Stimulated activated CD8-positive, alpha-beta memory T cell treated with anti-CD3 and anti-CD28 coated beads, Interleukin-2, amount 100 ng/mL, for 1 hour (primary cell): ENCODE results near the gene AGR2.
"Not testable (repeated sequence)": the region's sequence is repeated elsewhere in the genome, so short reads cannot be mapped to it uniquely, and the experiment has no call there.

Experiments used
- DNase-seq, 2 donors: peaks; one replicate each; pipeline ENCODE4 v3.0.0-alpha.2; 2020; ENCODE audit warnings: low read depth in 2 of 2

AGR2 gene

DNA sequence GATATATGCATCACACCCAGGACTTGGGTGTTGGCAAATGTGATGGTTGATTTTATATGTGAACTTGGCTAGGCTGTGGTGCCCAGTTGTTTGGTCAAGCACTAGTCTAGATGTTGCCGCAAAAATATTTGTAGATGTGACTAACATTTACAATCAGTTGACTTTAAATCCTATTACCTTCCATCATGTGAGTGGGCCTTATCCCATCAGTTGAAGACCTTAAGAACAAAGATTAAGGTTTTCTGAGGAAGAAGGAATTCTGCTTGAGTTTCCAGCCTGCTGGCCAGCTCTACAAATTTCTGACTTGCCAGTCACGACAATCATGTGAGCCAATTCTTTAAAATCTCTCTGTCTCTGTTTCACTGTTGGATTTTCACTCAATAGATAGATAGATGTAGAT is 30.9 kb downstream of the AGR2 start:
- DNase-seq = no peak

DNA sequence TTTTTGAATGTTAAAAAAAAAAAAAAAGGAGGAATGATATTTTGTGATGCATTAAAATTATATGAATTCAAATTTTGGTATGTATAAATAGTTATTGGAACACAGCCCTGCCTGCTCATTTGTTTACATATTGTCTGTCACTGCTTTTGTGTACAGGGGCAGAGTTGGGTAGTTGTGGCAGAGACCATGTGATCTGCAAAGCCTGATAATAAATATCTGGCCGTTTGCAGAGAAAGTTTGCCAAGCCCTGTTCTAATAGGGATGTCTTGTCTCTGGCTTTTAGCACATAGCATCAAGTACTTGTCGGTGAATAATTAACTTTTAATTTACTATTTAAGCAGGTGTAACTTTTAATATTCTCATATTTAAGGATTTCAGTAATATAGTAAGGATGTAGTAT is 31.5 kb downstream of the AGR2 start:
- DNase-seq = no peak

DNA sequence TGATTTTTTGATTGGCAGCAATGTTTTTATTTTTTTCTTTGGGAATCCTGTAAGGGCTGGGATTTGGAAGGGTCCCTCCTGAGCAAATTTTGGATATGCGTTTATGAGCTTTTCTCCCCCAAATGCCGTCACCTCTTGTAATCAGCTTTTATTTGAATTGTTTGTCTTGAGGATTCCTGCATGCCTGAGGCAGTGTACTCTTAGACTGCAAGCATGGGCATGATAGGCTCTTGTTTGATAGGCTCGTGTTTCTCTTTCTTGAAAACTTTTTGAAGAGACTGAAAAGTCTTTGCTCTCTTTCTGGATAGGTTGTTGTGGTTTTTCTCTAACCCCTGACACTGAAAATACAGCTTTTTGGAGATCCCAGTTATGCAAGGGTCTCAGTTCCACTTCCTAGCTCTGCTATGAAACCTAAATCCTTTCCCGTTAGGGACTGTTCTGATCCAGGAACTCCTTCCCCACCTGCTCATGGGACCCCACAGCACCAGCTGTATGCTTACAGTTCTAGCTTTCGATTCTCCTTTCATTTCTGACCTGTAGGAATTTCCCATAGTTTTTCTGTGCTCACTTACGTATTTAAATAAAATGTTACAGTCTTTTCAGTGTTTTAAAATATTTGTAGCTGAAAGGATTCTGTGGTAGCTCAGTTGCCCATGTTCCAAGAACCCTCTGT is 34.0 kb downstream of the AGR2 start:
- no peak for DNase-seq

DNA sequence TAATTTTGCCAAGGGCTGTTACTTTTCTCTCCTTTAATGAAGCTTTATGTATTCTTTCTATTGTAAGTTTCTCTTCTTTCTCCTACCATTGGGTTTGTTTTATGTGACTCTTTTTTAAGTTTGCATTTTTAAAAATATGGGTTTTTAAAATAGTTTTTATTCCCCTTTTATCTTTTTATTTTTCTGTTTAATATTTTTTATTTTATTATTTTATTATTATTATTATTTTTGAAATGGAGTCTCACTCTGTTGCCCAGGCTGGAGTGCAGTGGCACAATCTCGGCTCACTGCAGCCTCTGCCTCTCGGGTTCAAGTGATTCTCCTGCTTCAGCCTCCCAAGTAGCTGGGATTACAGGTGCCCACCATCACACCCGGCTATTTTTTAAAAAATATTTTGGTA is 34.8 kb downstream of the AGR2 start:
- DNase-seq = not testable (repeated sequence)

DNA sequence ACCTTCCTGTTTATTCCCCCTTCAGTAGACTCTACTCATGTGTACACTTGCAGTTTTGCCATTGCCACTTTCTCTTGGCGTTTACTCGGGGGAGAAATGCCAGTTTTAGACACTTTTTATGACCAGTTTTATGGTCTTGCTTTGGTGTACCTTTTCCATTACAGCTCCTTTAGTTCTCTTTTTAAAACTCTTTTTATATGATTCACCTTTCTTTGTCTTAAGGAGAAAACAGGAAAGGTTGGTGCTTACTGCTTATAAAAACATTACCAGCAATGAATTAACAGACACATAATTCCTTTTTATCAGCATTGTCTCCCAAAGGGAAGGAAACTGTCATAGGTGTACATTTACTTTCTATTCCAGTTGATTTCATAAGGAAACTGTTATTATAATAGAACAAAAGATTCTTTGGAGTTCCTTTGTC is 39.4 kb downstream of the AGR2 start:
- DNase-seq = no peak

DNA sequence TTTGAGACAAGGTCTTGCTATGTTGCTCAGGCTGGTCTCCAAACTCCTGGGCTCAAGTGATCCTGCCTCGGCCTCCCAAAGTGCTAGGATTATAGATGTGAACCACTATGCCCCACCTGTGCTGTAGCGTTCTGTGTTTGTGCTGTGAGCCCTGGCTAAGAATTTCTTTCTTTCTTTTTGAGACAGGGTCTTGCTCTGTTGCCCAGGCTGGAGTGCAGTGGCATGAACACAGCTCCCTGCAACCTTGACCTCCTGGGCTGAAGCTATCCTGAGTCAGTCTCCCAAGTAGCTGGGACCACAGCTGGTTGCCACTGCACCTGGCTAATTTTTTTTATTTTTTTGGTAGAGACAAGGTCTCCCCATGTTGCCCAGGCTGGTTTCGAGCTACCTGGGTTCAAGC is 39.9 kb downstream of the AGR2 start:
- DNase-seq = no peak

DNA sequence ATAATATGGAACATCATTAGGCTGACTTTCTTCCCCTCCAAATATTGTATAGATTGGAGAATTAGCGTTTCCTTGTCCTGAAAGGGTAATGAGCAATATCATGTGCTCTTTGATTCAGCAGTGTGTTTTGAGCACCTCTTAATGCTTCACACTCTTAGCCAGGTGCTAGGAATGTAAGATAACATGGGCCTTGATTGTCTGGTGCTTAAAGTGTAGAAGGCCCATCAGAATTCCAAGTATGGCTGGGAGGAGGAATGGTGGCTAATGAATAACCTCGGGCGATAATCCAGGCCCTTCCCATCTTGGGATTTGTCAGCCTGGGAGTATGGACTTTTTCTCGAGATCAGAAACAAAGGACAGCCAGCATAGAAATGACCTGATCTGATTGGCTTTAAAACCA is 42.6 kb downstream of the AGR2 start:
- no peak for DNase-seq

DNA sequence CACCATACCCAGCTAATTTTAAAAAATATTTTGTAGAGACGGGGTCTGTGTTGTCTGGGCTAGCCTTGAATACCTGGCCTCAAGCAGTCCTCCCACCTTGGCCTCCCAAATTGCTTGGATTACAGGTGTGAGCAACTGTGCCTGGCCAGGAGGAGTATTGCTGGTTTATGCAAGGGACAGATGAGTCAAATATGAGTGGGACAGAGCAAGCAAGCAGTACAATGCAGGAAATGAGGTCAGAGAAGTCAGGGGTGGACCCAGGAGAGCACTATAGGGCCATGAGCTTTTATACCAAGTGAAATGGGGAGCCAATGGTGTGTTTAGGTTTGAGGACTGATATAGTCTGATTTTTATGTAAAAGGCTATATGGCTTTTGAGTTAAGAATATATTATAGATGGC is 45.0 kb downstream of the AGR2 start:
- DNase-seq = no peak

DNA sequence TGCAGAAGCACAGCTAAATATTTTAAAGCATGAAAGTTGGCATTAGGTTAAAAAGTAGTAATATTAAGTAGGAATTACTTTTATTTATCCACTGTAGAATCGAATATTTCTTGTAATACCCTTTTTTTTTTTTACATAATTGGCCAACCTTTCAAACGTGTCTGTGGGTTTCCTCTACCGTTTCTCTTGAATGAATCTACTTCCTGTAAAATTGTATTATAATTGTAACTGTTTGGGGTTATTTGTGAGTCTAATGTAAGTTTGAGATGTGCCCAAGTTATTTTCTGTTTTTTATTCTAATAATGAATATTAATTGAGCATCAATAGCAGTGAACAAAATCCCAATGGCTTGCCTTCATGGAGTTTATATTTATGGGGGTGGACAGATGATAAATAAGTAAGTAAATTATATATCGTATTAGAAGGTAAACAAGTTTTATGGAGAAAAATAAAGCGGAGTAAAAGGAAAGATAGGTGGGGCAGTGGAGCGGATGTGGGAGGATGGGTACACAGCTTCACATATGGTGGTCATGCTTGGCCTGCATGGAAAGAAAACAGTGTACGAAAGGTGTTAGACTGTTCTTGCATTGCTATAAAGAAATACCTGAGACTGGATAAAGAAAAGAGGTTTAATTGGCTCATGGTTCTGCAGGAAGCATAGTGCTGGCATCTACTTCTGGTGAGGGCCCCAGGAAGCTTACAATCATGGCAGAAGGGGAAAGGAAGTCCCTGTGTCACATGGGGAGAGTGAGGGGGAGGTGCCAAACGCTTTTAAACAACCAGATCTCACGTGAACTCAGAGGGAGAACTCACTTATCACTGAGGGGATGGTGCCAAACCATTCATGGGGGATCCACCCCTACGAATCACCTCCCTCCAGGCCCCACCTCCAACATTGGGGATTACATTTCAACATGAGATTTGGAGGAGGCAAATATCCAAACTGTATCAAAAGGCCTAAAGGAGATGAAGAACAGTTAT is 45.9 kb downstream of the AGR2 start:
- DNase-seq = no peak

DNA sequence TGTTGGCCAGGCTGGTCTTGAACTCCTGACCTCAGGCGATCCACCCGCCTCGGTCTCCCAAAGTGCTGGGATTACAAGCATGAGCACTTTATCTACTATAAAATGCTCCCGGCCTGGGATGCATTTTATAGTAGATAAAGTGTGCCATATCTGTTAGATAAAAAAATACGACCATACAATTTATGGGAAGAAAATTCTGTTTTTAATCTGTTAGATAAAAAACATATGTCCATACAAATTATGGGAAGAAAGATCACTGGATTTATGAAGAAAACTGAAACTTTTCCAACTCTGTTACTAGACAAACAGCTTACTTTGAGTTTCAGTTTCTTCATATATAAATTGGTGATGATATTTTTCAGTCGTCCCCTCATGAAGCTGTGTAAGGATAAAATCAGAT is 46.8 kb downstream of the AGR2 start:
- DNase-seq = no peak

DNA sequence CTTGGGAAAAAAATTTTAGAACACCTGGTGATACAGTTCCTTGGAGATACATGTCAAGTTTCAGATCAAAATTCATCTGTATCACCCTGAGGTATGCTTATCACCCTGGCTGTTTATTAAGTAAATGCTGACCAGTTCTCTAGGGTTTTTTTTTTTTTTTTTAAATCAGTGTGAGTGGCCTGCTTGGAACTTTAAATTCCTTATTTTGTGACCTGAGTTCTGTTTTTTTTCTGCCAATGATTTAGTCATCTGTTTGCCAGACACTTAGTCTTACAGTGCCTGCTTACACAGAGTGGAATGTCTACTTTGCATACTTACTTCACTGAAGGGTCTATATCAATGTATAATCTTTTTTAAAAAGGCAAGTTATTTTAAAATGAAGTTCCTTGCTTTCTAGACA is 49.4 kb downstream of the AGR2 start:
- no peak for DNase-seq

DNA sequence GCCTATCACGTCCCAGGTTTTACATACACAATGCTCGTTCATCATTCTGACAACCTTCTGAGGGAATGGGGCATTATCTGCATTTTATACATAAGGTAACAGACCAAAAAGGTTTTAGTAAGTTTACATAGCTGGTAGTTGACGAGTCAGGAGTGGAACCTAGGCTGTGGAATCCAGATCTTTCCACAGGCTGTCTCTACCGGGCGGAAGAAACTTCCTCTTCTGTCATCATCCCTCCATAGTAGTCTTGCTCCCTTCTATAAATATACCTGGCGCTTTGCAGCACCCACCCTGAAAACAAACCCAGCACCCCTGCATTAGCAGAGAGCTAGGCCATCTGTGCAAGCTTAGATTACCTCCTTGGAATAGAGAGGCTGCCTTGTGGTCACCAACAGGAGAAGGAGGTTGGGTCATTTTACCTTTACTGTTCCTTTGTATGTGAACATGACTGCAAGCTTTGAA is 49.9 kb downstream of the AGR2 start:
- DNase-seq = no peak

DNA sequence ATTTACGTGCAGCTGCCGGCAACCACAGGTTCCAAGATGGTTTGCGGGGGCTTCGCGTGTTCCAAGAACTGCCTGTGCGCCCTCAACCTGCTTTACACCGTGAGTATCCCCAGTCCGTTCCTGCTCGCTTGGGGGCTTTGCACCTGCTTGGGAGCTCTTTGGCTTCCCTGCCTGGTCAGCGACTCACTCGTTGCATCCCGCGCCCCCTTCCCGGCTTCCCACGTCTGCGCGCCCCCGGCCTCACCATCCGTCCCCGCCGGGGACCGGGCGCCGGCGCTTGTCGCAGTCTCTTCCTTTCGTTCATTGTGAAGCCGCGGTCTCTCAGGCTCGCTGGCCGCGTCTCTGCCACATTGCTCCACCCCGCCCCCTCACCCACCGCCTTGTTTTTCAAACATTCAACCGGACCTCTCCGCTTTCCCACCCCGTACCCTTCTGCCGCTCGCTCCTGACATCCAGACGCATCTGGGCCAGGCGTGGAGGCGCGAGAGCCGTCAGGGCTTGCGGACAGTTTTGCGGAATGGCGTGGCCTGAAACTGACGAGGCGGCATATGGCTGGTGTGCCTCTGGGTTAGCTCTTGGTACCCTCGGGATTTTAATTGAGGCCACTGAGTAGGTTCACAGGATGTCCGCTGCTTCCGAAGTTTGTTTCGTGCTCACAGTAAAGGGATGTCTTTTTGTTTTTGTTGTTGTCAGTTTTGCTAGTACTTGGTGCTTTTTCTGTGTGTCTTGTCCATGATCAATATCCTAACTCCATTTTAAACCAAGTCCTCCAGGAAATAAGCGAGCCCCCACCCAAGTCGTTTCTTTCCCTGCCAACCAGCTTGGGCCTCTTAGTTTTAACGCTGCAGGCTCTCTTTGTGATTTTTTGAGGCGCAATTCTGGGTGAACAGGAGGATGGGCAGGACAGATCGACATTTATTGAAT is 50.6 kb downstream of the AGR2 start:
- DNase-seq = no peak

DNA sequence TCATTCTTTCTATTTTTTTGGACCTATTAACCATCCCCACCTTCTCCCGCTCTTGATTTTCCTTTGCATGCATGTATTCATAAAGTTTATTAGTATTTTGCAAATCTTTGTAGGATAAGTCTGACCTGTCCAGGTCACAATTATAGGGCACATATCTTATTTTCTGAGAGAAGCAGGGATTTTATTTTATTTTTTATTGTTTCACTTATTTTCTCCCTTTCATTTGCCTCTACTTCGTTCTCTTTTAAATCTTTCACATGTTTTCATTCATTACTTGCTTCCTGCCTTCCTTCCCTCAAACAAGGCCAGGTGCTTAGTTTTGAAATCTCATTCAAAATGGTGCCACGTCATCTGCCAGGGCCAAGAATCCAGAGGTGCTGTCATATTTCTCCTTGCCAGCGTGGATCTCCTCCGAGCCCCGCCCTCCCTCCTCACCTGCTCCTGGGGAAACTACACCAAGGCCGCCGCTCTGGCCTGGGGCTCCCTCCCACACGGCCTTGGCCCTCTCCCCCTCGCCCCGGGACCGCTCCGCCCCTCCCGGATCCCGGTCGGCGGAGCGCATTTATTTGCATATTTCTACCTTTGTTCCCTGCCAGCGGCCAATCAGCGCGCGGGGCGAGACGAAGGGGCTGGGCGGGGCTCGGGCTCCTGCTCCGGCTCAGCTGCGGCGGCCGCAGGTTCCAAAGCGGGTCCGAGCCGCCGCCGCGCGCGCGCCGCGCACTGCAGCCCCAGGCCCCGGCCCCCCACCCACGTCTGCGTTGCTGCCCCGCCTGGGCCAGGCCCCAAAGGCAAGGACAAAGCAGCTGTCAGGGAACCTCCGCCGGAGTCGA is 51.5 kb downstream of the AGR2 start, which contains the start of gene TSPAN13:
Gene TSPAN13, plus strand, starts transcription at position 654 of the 830 bp plus-strand sequence. CDS start 213 bp downstream, outside the sequence.
- peak in 1 of 2 donors; percentile 16 for DNase-seq

DNA sequence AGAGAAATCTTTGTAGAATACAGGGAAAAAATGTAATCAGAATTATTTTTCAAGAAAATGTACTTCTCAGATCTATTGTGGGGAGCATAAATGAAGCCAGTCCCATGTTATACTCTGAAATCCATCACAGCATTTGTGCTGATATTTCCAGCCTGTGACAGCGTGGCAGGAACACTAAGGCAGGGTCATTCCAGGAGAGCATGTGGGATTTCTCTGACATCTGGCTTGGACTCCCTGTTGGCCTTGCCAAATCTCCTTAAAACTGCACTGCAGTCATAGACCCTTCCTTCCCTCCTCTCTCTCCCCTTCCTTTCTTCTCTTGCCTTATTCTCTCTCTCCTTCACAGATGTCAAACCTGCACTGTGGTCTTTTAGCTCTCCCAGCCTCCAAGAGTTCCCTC is 57.7 kb downstream of the AGR2 start:
- no peak for DNase-seq

DNA sequence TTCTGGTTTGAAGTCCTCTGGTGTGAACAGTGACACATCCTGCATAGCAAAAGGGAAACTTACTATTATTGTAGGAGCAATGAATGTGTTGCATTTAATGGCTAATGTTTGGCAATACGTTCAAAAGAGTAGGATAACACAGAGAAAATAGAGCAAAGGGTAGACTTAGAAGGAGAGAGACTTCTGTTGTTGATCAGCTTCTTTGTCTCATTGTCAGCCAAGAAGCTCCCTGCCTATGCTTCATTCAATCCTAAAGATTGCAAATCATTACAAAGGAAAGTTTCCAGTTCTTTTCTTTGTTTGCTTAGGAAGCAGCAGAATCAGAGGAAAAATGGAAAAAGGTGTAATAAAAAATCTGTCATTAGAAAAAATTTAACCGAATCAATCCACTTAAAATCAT is 59.2 kb downstream of the AGR2 start:
- no peak for DNase-seq

DNA sequence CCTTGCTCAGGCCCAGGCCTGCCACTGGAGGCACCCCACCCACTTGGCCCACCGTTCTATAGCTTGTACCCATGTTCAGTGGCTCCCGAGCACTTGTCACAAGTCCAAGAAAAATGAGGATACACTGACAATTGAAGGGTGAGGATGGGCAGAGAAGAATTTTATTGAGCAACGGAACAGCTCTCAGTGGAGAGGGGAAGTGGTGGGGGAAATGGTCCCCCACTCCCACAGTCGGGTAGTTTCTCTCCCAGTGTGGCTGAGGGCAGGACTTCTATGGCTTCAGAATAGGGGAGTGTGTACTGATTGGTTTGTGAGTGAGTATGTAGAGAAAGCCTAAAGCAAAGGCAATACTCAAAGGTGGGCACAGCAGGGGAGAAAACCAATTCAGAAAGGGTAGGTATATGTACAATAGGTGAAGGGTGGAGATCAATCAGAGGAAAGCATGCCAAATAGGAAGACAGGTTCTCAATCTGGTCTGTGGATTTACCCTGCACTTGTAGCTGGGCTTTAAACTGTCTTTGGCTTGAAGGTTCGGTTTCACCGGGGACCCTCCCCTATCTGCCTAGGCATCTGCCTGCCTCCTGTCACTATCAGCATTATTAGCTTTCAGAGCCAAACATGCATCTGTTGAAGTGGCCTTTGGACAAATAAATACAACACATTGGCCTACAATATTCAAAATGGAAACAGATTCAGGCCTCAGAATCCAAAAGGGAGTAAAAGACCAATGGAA is 60.1 kb downstream of the AGR2 start:
- no peak for DNase-seq

DNA sequence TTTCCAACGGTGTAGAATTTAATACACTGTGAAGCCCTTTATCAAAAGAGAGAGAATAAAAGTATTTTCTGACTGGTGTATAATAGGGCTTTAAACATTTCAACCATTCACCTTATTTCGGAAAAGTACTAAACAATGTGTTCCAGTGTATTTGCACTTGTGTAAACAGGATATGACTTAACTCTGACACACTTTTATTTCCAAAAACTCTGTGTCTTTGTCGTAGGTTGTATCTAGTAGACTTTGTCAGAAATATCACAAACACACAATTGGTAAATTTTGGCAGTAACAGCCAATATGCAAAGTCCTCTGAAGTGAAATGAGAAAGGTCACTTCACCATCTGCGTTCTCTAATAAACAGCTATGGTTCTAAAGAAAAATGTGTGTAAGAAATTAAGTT is 61.6 kb downstream of the AGR2 start:
- no peak for DNase-seq

DNA sequence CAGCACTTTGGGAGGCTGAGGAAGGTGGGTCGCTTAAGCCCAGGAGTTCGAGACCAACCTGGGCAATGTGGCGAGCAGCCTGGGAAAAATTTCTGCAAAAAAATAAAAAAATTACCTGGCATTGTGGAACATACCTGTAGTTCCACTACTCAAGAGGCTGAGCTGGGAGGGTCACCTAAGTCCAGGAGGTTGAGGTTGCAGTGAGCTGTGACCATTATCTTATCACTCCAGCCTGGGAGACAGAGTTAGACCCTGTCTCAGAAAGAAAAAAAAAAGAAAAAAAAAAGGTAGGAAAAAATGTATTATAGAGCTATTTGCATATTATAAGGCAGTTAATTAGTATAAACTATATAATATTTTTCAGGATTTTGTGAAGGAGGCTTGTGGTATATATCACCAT is 62.3 kb downstream of the AGR2 start:
- DNase-seq = no peak
